ENCODE measurements around the gene HCFC1. TPM values are rescaled to one million over a fixed set of nuclear protein-coding genes. Genes with fewer than 3 reads are reported as not detected.
A peak's percentile ranks its signal among the peaks of the same experiment; 100 is the strongest.
"Not testable (repeated sequence)": the region's sequence is repeated elsewhere in the genome, so short reads cannot be mapped to it uniquely, and the experiment has no call there.

HCFC1 gene
- total RNA-seq, 1 donor from 2014 or later = 105 TPM

GRCh38 chrX:153999359-154000037 is 27.9 kb upstream of the HCFC1 start:
- Mint-ChIP-seq H3K4me3 (no peak overlapping the region), H3K36me3 (ENCODE audit: low read depth) (peaks cover 7% of the 10 kb centered on the region)

GRCh38 chrX:153995504-153995903 is 23.9 kb upstream of the HCFC1 start:
- Mint-ChIP-seq H3K9me3 (no peaks in the 10 kb centered on the region), H3K4me3 (no peak overlapping the region), H3K4me1 (ENCODE audit: low read depth) (no peaks in the 10 kb centered on the region), H3K27me3 (ENCODE audit: insufficient read depth) (no peaks in the 10 kb centered on the region), H3K27ac (no peak overlapping the region), H3K36me3 (ENCODE audit: low read depth) (no peaks in the 10 kb centered on the region)
- no peak for DNase-seq (ENCODE audit: low spot score)
- intact Hi-C loops (cut with micrococcal nuclease) = no loop called here

More at GRCh38 chrX:153999359-154000037, 27.9 kb upstream of the HCFC1 start:
- intact Hi-C loops (cut with micrococcal nuclease) = no loop called here
- Mint-ChIP-seq H3K27me3 (ENCODE audit: insufficient read depth) (no peaks in the 10 kb centered on the region), H3K27ac (no peak overlapping the region), H3K9me3 (no peaks in the 10 kb centered on the region), H3K4me1 (ENCODE audit: low read depth) (peaks cover 17% of the 10 kb centered on the region)
- DNase-seq (ENCODE audit: low spot score) = no peak

- H3K9me3 Mint-ChIP-seq; H3K4me1 Mint-ChIP-seq (ENCODE audit: low read depth); H3K4me3 Mint-ChIP-seq; H3K36me3 Mint-ChIP-seq (ENCODE audit: low read depth); H3K27ac Mint-ChIP-seq; DNase-seq (ENCODE audit: low spot score); H3K27me3 Mint-ChIP-seq (ENCODE audit: insufficient read depth); intact Hi-C loops (cut with micrococcal nuclease): not testable (repeated sequence)
Observed at GRCh38 chrX:153994398-153994797, 22.8 kb upstream of the HCFC1 start.

GRCh38 chrX:153993978-153994377 is 22.4 kb upstream of the HCFC1 start:
- H3K4me3 Mint-ChIP-seq = no peak overlapping the region
- H3K27ac Mint-ChIP-seq = no peak overlapping the region
- H3K36me3 Mint-ChIP-seq (ENCODE audit: low read depth) = no peaks in the 10 kb centered on the region
- intact Hi-C loops (cut with micrococcal nuclease) = no loop called here
- no peak for DNase-seq (ENCODE audit: low spot score)
- no peaks in the 10 kb centered on the region for H3K27me3 Mint-ChIP-seq (ENCODE audit: insufficient read depth)
- H3K4me1 Mint-ChIP-seq (ENCODE audit: low read depth) = no peaks in the 10 kb centered on the region
- H3K9me3 Mint-ChIP-seq = no peaks in the 10 kb centered on the region

- no peaks in the 10 kb centered on the region for H3K9me3 Mint-ChIP-seq
- H3K36me3 Mint-ChIP-seq (ENCODE audit: low read depth) = no peaks in the 10 kb centered on the region
- intact Hi-C loops (cut with micrococcal nuclease) = no loop called here
- no peak for DNase-seq (ENCODE audit: low spot score)
- H3K4me3 Mint-ChIP-seq = no peak overlapping the region
- no peaks in the 10 kb centered on the region for H3K4me1 Mint-ChIP-seq (ENCODE audit: low read depth)
- no peak overlapping the region for H3K27ac Mint-ChIP-seq
- H3K27me3 Mint-ChIP-seq (ENCODE audit: insufficient read depth) = no peaks in the 10 kb centered on the region
Observed at GRCh38 chrX:153993079-153993478, 21.5 kb upstream of the HCFC1 start.

- Mint-ChIP-seq H3K27me3 (ENCODE audit: insufficient read depth) (no peaks in the 10 kb centered on the region), H3K9me3 (no peaks in the 10 kb centered on the region), H3K4me1 (ENCODE audit: low read depth) (no peaks in the 10 kb centered on the region), H3K27ac (no peak overlapping the region), H3K36me3 (ENCODE audit: low read depth) (no peaks in the 10 kb centered on the region), H3K4me3 (no peak overlapping the region)
- no peak for DNase-seq (ENCODE audit: low spot score)
- intact Hi-C loops (cut with micrococcal nuclease) = no loop called here
Observed at GRCh38 chrX:153992180-153992579, 20.6 kb upstream of the HCFC1 start.

GRCh38 chrX:153991013-153991580 is 19.5 kb upstream of the HCFC1 start:
- no peaks in the 10 kb centered on the region for H3K9me3 Mint-ChIP-seq
- no peak overlapping the region for H3K4me3 Mint-ChIP-seq
- H3K27me3 Mint-ChIP-seq (ENCODE audit: insufficient read depth) = no peaks in the 10 kb centered on the region
- H3K4me1 Mint-ChIP-seq (ENCODE audit: low read depth) = no peaks in the 10 kb centered on the region
- H3K27ac Mint-ChIP-seq = no peak overlapping the region
- no peaks in the 10 kb centered on the region for H3K36me3 Mint-ChIP-seq (ENCODE audit: low read depth)
- DNase-seq (ENCODE audit: low spot score) = no peak
- intact Hi-C loops (cut with micrococcal nuclease) = no loop called here

- H3K4me1 Mint-ChIP-seq (ENCODE audit: low read depth) = peaks cover 2% of the 10 kb centered on the region
- intact Hi-C loops (cut with micrococcal nuclease) = no loop called here
- H3K27ac Mint-ChIP-seq = no peak overlapping the region
- H3K9me3 Mint-ChIP-seq = no peaks in the 10 kb centered on the region
- DNase-seq (ENCODE audit: low spot score) = no peak
- H3K4me3 Mint-ChIP-seq = no peak overlapping the region
- H3K27me3 Mint-ChIP-seq (ENCODE audit: insufficient read depth) = no peaks in the 10 kb centered on the region
- no peaks in the 10 kb centered on the region for H3K36me3 Mint-ChIP-seq (ENCODE audit: low read depth)
Observed at GRCh38 chrX:153989973-153990655, 18.5 kb upstream of the HCFC1 start.

GRCh38 chrX:153988493-153988892 is 16.9 kb upstream of the HCFC1 start:
- H3K9me3 Mint-ChIP-seq = no peaks in the 10 kb centered on the region
- no peak for DNase-seq (ENCODE audit: low spot score)
- H3K27ac Mint-ChIP-seq = no peak overlapping the region
- no peaks in the 10 kb centered on the region for H3K27me3 Mint-ChIP-seq (ENCODE audit: insufficient read depth)
- no peaks in the 10 kb centered on the region for H3K36me3 Mint-ChIP-seq (ENCODE audit: low read depth)
- peaks cover 13% of the 10 kb centered on the region for H3K4me1 Mint-ChIP-seq (ENCODE audit: low read depth)
- no peak overlapping the region for H3K4me3 Mint-ChIP-seq
- intact Hi-C loops (cut with micrococcal nuclease) = no loop called here

- peak overlapping the region; percentile 82 for H3K4me3 Mint-ChIP-seq
- DNase-seq (ENCODE audit: low spot score) = no peak
- peak overlapping the region; percentile 98 for H3K27ac Mint-ChIP-seq
- H3K9me3 Mint-ChIP-seq = no peaks in the 10 kb centered on the region
- peaks cover 38% of the 10 kb centered on the region for H3K4me1 Mint-ChIP-seq (ENCODE audit: low read depth)
- H3K27me3 Mint-ChIP-seq (ENCODE audit: insufficient read depth) = no peaks in the 10 kb centered on the region
- intact Hi-C loops (cut with micrococcal nuclease) = no loop called here
- no peaks in the 10 kb centered on the region for H3K36me3 Mint-ChIP-seq (ENCODE audit: low read depth)
Observed at GRCh38 chrX:153984351-153985178, 12.9 kb upstream of the HCFC1 start.

- no peak for DNase-seq (ENCODE audit: low spot score)
- intact Hi-C loops (cut with micrococcal nuclease) = no loop called here
- H3K27me3 Mint-ChIP-seq (ENCODE audit: insufficient read depth) = no peaks in the 10 kb centered on the region
- H3K4me3 Mint-ChIP-seq = peak overlapping the region; percentile 73
- peaks cover 38% of the 10 kb centered on the region for H3K4me1 Mint-ChIP-seq (ENCODE audit: low read depth)
- H3K27ac Mint-ChIP-seq = peak overlapping the region; percentile 90
- H3K9me3 Mint-ChIP-seq = no peaks in the 10 kb centered on the region
- no peaks in the 10 kb centered on the region for H3K36me3 Mint-ChIP-seq (ENCODE audit: low read depth)
Observed at GRCh38 chrX:153983321-153983801, 11.7 kb upstream of the HCFC1 start.

GRCh38 chrX:153981771-153982533 is 10.3 kb upstream of the HCFC1 start:
- Mint-ChIP-seq H3K36me3 (ENCODE audit: low read depth) (no peaks in the 10 kb centered on the region), H3K27ac (peak overlapping the region; percentile 90)
- intact Hi-C loops (cut with micrococcal nuclease) = loop anchor here (1.0 kb wide), 1 partner anchor 10 kb away; the partner anchor contains the start of gene TMEM187

More at GRCh38 chrX:153981771-153982533, 10.3 kb upstream of the HCFC1 start:
- Mint-ChIP-seq H3K27me3 (ENCODE audit: insufficient read depth) (no peaks in the 10 kb centered on the region), H3K9me3 (no peaks in the 10 kb centered on the region), H3K4me3 (peak overlapping the region; percentile 73), H3K4me1 (ENCODE audit: low read depth) (peaks cover 38% of the 10 kb centered on the region)
- DNase-seq (ENCODE audit: low spot score) = peak; percentile 62

Measured in activated T-helper 1 cell treated with anti-CD3 and anti-CD28 coated beads, Interleukin-12 subunit alpha, Interleukin-12 subunit beta, Interleukin-2, Interleukin-4 antibody, amounts not matched to agents 30 ng/mL and 10 ng/mL and 1 ng/mL, durations not matched to agents 14 hours and 24 hours and 36 hours (primary cell).